GM18951 (cell line): ENCODE data around the gene MCM3AP.

Experiments
- POLR2A ChIP-seq: IDR thresholded peaks from 4 replicates; pipeline ENCODE4 v1.6.1; 2011; ENCODE audit warnings: mild to moderate bottlenecking; ENCODE audit not compliant: insufficient read length, insufficient read depth; ENCODE audit errors: extremely low read depth
- in situ Hi-C: fragments of 300-500 bp; cut with MboI; formaldehyde crosslinking; loops from one replicate; pipeline ENCODE4 v1.12.0; 2022; ENCODE audit warnings: low sequenced_read_pairs, mixed read lengths, inconsistent platforms; ENCODE audit not compliant: unreplicated experiment

The MCM3AP gene

GRCh38 chr21:46274797-46275390 lies 10.5 kb downstream of the MCM3AP start:
- TF ChIP-seq POLR2A: no peak
- in situ Hi-C loops: no loop called here

GRCh38 chr21:46273341-46273740 lies 12.1 kb downstream of the MCM3AP start:
- TF ChIP-seq POLR2A: no peak

GRCh38 chr21:46269466-46269865 lies 15.9 kb downstream of the MCM3AP start:
- TF ChIP-seq POLR2A: no peak
- in situ Hi-C loops: no loop called here

More at GRCh38 chr21:46273341-46273740, 12.1 kb downstream of the MCM3AP start:
- in situ Hi-C loops: no loop called here

- TF ChIP-seq POLR2A: no peak
- in situ Hi-C loops: no loop called here
These were observed 17.0 kb downstream of the MCM3AP start for GRCh38 chr21:46268371-46268770.

GRCh38 chr21:46266946-46267345 lies 18.5 kb downstream of the MCM3AP start:
- in situ Hi-C loops: no loop called here
- TF ChIP-seq POLR2A: no peak

GRCh38 chr21:46265736-46266525 lies 19.5 kb downstream of the MCM3AP start:
- TF ChIP-seq POLR2A: no peak
- in situ Hi-C loops: no loop called here

- in situ Hi-C loops: no loop called here
- TF ChIP-seq POLR2A: no peak
These were observed 20.7 kb downstream of the MCM3AP start for GRCh38 chr21:46264690-46265144.

GRCh38 chr21:46264046-46264689 lies 21.2 kb downstream of the MCM3AP start:
- in situ Hi-C loops: no loop called here
- no peak for TF ChIP-seq POLR2A

GRCh38 chr21:46256501-46256994 lies 28.9 kb downstream of the MCM3AP start:
- in situ Hi-C loops: no loop called here
- no peak for TF ChIP-seq POLR2A

GRCh38 chr21:46255758-46256337 lies 29.6 kb downstream of the MCM3AP start:
- no peak for TF ChIP-seq POLR2A
- in situ Hi-C loops: no loop called here

DNA sequence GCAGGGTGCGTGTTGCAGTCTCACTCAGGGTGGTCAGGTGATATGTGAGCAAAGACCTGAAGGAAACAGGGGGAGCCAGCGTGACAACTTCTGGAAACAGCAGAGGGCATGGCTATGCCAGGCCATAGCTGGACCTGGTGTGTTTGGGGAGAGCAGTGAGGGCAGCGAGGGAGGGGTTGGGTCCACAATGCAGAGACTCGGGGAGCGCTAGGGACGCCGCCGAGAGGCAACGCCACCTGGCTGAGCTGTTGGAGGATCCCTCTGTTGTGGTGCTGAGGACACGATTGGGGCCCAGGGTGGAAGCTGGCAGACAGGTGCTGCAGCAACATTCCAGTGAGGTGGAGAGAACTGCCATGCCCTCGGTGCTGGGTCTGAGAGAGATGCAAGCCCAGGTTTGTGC lies 30.2 kb downstream of the MCM3AP start:
- no peak for TF ChIP-seq POLR2A
- in situ Hi-C loops: no loop called here

GRCh38 chr21:46254208-46254975 lies 31.0 kb downstream of the MCM3AP start:
- TF ChIP-seq POLR2A: no peak
- in situ Hi-C loops: no loop called here
